Heart left ventricle (tissue), 13 donors: ENCODE data around the gene DNTT.

Experiments
- CTCF ChIP-seq, 12 donors: fragments of 200-600 bp; sonication (generic) in 4 of 12; IDR thresholded peaks; one replicate each; pipeline versions ENCODE4 v1.5.0 to v1.8.0; 2018 to 2022; ENCODE audit warnings: antibody characterized with exemption in 12 of 12, mild to moderate bottlenecking in 5 of 12
- POLR2A ChIP-seq, 2 donors: fragments of 450-650 bp; IDR thresholded peaks; one replicate each; pipeline ENCODE4 v1.6.1; 2017; ENCODE audit warnings: antibody characterized with exemption in 2 of 2, mild to moderate bottlenecking in 2 of 2, moderate library complexity in 2 of 2
- donor health status: ischemic (EF 13 %, LVEDD 7.1; RV severe dilation, severe dysfunction).
- donor health status: DM: no; HTN: yes; CAD: no.
- donor health status: DM: no; HTN: no; CAD: no.
- donor health status: ischemic (EF 25% LVEDD 6.9; RV normal size, moderate dysfunction).
- donor health status: ischemic (EF 25% LVEDD 5.7; RV mildly dilated, moderate dysfunction).
- donor health status: ischemic (EF 35%, LVEDD 5.7; RV mildly dilated, moderate dysfunction).
- donor health status: nonischemic (EF 11% LVEDD 7.7; RV severe dilation, severe dysfunction).
- donor health status: DM: yes; HTN: yes; CAD: no.
- donor health status: PGD.
- donor health status: ischemic (EF 29% LVEDD 5.4; RV normal size, mild dysfunction).
- donor health status: nonischemic (EF 23%, LVEDD 6.1; RV moderate dilation, normal function).

GRCh38 chr10:96280859-96281258 lies 23.4 kb upstream of the DNTT start:
- TF ChIP-seq CTCF (IDR thresholded peaks at IDR 0.05) = no peak
- no peak for TF ChIP-seq POLR2A (IDR thresholded peaks at IDR 0.05)
